Measurements from ENCODE around the gene UBTD1.

DNA sequence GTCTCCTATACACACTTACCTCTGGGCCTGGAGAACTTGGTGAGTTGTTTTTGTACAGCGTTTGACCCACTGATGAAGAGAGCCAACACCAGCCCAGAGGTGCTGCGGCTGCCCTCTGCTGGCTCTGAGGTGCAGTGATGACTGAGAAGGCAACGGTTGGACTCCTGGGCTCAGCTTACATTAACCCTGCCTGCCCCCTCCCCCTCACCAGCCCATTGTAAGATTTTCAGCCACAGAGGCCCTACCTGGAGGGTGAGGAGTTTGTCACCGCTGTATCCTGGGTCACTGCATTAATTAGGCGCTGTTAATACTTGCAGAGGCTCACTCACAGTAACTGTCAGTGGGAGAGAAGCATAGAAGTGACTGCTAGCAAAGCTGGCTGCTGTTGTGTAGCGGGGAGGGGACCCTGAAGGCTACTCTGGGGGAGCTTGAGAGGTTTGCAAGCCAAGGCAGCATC lies 54.9 kb downstream of the UBTD1 start:
- TF ChIP-seq, protein P1, sequence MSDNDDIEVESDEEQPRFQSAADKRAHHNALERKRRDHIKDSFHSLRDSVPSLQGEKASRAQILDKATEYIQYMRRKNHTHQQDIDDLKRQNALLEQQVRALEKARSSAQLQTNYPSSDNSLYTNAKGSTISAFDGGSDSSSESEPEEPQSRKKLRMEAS (IDR thresholded peaks at IDR 0.05; ENCODE audit: low read depth, low read length): no peak
- TF ChIP-seq, protein P2, sequence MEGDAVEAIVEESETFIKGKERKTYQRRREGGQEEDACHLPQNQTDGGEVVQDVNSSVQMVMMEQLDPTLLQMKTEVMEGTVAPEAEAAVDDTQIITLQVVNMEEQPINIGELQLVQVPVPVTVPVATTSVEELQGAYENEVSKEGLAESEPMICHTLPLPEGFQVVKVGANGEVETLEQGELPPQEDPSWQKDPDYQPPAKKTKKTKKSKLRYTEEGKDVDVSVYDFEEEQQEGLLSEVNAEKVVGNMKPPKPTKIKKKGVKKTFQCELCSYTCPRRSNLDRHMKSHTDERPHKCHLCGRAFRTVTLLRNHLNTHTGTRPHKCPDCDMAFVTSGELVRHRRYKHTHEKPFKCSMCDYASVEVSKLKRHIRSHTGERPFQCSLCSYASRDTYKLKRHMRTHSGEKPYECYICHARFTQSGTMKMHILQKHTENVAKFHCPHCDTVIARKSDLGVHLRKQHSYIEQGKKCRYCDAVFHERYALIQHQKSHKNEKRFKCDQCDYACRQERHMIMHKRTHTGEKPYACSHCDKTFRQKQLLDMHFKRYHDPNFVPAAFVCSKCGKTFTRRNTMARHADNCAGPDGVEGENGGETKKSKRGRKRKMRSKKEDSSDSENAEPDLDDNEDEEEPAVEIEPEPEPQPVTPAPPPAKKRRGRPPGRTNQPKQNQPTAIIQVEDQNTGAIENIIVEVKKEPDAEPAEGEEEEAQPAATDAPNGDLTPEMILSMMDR (IDR thresholded peaks at IDR 0.05 in 2 of 3, conservative IDR thresholded peaks at IDR 0.05 in 1 of 3; ENCODE audit: control insufficient read depth in 2 of 3, extremely low read depth in 1 of 3, insufficient read depth in 1 of 3, low read depth in 3 of 3, low read length in 3 of 3): peak; percentile 80 to 94 (median 89)
- TF ChIP-seq EP300 (IDR thresholded peaks at IDR 0.05; ENCODE audit: borderline replicate concordance in 1 of 2, control insufficient read depth in 1 of 2, low read depth in 2 of 2, low read length in 2 of 2): no peak
- TF ChIP-seq CHD4 (IDR thresholded peaks at IDR 0.05): no peak
- TF ChIP-seq, protein P3, sequence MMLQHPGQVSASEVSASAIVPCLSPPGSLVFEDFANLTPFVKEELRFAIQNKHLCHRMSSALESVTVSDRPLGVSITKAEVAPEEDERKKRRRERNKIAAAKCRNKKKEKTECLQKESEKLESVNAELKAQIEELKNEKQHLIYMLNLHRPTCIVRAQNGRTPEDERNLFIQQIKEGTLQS (IDR thresholded peaks at IDR 0.05; ENCODE audit: borderline replicate concordance, extremely low read depth, low read depth, low read length): no peak
- TF ChIP-seq NFYA (IDR thresholded peaks at IDR 0.05; ENCODE audit: borderline replicate concordance, low read depth, low read length): no peak
- no peak for TF ChIP-seq EZH2 (IDR thresholded peaks at IDR 0.05; ENCODE audit: borderline replicate concordance, control insufficient read depth, low read depth, low read length)

All from GM12878 (cell line).